Measurements from ENCODE around the gene ACER1. TPM values are rescaled to one million over a fixed set of nuclear protein-coding genes. Genes with fewer than 3 reads are reported as not detected.
"Not testable (repeated sequence)": the region's sequence is repeated elsewhere in the genome, so short reads cannot be mapped to it uniquely, and the experiment has no call there.

Gene ACER1
- total RNA-seq, 1 donor from 2014 or later: not detected

GRCh38 chr19:6288737-6289136, 44.7 kb downstream of the ACER1 start:
- H3K9me3 Mint-ChIP-seq (ENCODE audit: unreplicated experiment): peaks cover 24% of the 10 kb centered on the region
- no peak overlapping the region for H3K4me3 Mint-ChIP-seq (ENCODE audit: unreplicated experiment)

DNA sequence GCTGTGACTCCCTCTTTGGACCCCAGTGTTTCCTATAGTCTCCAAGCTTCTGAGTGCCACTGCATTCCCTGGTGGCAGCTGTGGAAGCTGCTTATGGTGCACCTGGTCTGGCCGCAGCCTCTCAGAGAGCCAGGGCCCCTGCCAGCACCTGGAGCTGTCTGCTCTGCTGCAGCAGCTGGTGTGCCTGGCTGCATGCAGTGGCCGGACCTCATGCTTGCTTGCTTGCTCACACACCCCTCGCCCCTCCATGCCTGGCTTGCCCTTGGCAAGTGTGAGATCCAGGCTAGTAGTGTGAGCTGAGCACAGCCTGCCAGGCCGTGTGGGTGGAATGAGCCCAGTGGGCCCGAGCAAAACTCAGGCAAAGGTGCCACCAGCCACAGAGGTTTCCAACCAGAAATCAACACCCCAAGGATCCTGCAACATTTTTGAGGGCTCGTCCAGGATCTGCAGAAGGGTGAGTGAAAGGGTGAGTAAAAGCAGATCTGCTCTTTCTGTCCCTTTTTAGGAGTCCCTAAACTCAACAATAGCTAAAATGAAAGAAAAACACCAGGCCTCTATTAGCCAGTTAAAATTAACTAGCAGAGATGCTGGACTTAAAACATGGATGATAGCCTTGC, 46.0 kb downstream of the ACER1 start:
- Mint-ChIP-seq H3K27me3 (ENCODE audit: unreplicated experiment) (peaks cover 6% of the 10 kb centered on the region), H3K9me3 (ENCODE audit: unreplicated experiment) (peaks cover 24% of the 10 kb centered on the region)

More at GRCh38 chr19:6288737-6289136, 44.7 kb downstream of the ACER1 start:
- Mint-ChIP-seq H3K27me3 (ENCODE audit: unreplicated experiment) (peaks cover 6% of the 10 kb centered on the region), H3K27ac (ENCODE audit: unreplicated experiment) (no peak overlapping the region), H3K4me1 (ENCODE audit: unreplicated experiment) (no peaks in the 10 kb centered on the region), H3K36me3 (ENCODE audit: low read depth, unreplicated experiment) (peaks cover 9% of the 10 kb centered on the region)
- DNase-seq (ENCODE audit: low spot score): no peak
- TF ChIP-seq, protein P1, sequence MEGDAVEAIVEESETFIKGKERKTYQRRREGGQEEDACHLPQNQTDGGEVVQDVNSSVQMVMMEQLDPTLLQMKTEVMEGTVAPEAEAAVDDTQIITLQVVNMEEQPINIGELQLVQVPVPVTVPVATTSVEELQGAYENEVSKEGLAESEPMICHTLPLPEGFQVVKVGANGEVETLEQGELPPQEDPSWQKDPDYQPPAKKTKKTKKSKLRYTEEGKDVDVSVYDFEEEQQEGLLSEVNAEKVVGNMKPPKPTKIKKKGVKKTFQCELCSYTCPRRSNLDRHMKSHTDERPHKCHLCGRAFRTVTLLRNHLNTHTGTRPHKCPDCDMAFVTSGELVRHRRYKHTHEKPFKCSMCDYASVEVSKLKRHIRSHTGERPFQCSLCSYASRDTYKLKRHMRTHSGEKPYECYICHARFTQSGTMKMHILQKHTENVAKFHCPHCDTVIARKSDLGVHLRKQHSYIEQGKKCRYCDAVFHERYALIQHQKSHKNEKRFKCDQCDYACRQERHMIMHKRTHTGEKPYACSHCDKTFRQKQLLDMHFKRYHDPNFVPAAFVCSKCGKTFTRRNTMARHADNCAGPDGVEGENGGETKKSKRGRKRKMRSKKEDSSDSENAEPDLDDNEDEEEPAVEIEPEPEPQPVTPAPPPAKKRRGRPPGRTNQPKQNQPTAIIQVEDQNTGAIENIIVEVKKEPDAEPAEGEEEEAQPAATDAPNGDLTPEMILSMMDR (IDR thresholded peaks at IDR 0.05; ENCODE audit: unreplicated experiment): no peak

DNA sequence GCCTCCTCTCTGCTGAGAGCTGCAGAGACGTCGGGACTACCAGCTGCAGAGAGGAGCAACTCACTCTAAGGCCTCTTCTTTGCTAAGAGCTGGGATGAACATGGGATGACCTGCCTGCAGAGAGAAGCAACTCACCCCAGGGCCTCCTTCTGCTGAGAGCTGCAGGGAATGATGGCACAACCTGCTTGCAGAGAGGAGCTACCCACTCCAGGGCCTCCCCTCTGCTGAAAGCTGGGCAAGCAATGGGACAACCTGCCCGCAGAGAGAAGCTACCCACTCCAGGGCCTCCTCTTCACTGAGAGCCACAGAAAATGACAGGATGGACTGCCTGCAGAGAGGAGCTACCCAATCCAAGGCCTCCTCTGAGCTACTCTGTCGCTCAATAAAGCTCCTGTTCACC, 46.7 kb downstream of the ACER1 start:
- Mint-ChIP-seq H3K4me1 (ENCODE audit: unreplicated experiment) (no peaks in the 10 kb centered on the region), H3K36me3 (ENCODE audit: low read depth, unreplicated experiment) (peaks cover 9% of the 10 kb centered on the region), H3K27ac (ENCODE audit: unreplicated experiment) (no peak overlapping the region), H3K27me3 (ENCODE audit: unreplicated experiment) (peaks cover 6% of the 10 kb centered on the region), H3K4me3 (ENCODE audit: unreplicated experiment) (no peak overlapping the region), H3K9me3 (ENCODE audit: unreplicated experiment) (peaks cover 19% of the 10 kb centered on the region)
- no peak for DNase-seq (ENCODE audit: low spot score)
- TF ChIP-seq, protein P1 (IDR thresholded peaks at IDR 0.05; ENCODE audit: unreplicated experiment): no peak

More for the DNA sequence above, 46.0 kb downstream of the ACER1 start:
- Mint-ChIP-seq H3K4me3 (ENCODE audit: unreplicated experiment) (no peak overlapping the region), H3K27ac (ENCODE audit: unreplicated experiment) (no peak overlapping the region), H3K36me3 (ENCODE audit: low read depth, unreplicated experiment) (peaks cover 9% of the 10 kb centered on the region), H3K4me1 (ENCODE audit: unreplicated experiment) (no peaks in the 10 kb centered on the region)
- TF ChIP-seq, protein P1 (IDR thresholded peaks at IDR 0.05; ENCODE audit: unreplicated experiment): no peak
- no peak for DNase-seq (ENCODE audit: low spot score)

GRCh38 chr19:6282393-6282792, 51.0 kb downstream of the ACER1 start:
- peaks cover 15% of the 10 kb centered on the region for H3K27me3 Mint-ChIP-seq (ENCODE audit: unreplicated experiment)
- H3K27ac Mint-ChIP-seq (ENCODE audit: unreplicated experiment); H3K9me3 Mint-ChIP-seq (ENCODE audit: unreplicated experiment); H3K4me3 Mint-ChIP-seq (ENCODE audit: unreplicated experiment); DNase-seq (ENCODE audit: low spot score); H3K36me3 Mint-ChIP-seq (ENCODE audit: low read depth, unreplicated experiment): not testable (repeated sequence)
- peaks cover 17% of the 10 kb centered on the region for H3K4me1 Mint-ChIP-seq (ENCODE audit: unreplicated experiment)

DNA sequence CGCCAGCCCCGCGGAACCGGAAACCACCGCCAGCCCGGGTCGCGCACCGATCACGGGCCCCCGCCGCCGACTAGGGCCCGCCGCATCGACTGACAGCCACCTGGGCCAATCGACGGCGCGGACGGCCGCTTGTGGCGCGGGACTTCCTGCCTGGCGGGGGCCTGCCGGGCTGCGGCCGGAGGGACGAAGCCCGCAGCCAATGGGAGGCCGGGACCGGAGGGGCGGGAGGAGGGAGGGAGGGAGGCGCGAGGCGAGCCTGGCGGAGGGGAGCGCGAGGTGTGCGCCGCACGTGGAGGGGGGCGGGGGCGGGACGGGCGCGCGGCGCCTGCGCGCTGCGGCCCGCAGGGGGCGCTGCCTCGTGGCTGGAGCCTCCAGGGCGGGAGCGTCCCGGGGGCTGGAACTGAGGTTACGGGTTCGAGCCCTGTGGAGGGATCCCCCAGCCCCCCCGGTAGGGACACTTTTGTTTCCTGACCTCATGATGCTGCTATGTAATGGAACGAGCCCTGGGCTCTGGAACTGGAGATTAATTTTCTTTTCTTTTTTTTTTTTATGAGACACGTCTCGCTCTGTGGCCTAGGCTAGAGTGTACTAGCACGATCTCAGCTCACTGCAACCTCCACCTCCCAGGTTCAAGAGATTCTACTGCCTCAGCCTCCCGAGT, 53.4 kb downstream of the ACER1 start, which contains the start of gene MLLT1:
MLLT1 (minus strand) TSS at position 45 of the 661 bp plus-strand sequence. CDS start 191 bp downstream, outside the sequence.
- no peaks in the 10 kb centered on the region for H3K9me3 Mint-ChIP-seq (ENCODE audit: unreplicated experiment)

More for the DNA sequence above, 53.4 kb downstream of the ACER1 start, which contains the start of gene MLLT1:
- TF ChIP-seq, protein P1 (IDR thresholded peaks at IDR 0.05; ENCODE audit: unreplicated experiment): peak; percentile 91
- Mint-ChIP-seq H3K27ac (ENCODE audit: unreplicated experiment) (peak within 1 kb of the TSS; percentile 58), H3K27me3 (ENCODE audit: unreplicated experiment) (peaks cover 13% of the 10 kb centered on the region), H3K36me3 (ENCODE audit: low read depth, unreplicated experiment) (peaks cover 8% of the 10 kb centered on the region), H3K4me1 (ENCODE audit: unreplicated experiment) (peaks cover 29% of the 10 kb centered on the region), H3K4me3 (ENCODE audit: unreplicated experiment) (peak within 1 kb of the TSS; percentile 96)
- DNase-seq (ENCODE audit: low spot score): peak; percentile 96
